Right lung (tissue), 5 donors: ENCODE data around the gene RAB10. TPM values are rescaled to one million over a fixed set of nuclear protein-coding genes. Genes with fewer than 3 reads are reported as not detected.
A peak's percentile ranks its signal among the peaks of the same experiment; 100 is the strongest.
"Not testable (repeated sequence)": the region's sequence is repeated elsewhere in the genome, so short reads cannot be mapped to it uniquely, and the experiment has no call there.

ENCODE experiments used
- DNase-seq, 2 donors: peaks; one replicate each; pipeline ENCODE4 v3.0.0-alpha.2; 2013
- polyA plus RNA-seq, 5 donors: library from polyadenylated mRNA; unstranded; fragments of 120-200 nt; gene quantifications; one replicate each; pipeline versions ENCODE4 v1.2.1 to v1.2.3, GENCODE V29; 2013; ENCODE audit warnings: inconsistent platforms in 1 of 5, low replicate concordance in 1 of 5; ENCODE audit not compliant: insufficient read length in 5 of 5, insufficient read depth in 1 of 5

Gene RAB10
- polyA plus RNA-seq, 5 donors, result 88.4 to 146 (median 122) TPM

DNA sequence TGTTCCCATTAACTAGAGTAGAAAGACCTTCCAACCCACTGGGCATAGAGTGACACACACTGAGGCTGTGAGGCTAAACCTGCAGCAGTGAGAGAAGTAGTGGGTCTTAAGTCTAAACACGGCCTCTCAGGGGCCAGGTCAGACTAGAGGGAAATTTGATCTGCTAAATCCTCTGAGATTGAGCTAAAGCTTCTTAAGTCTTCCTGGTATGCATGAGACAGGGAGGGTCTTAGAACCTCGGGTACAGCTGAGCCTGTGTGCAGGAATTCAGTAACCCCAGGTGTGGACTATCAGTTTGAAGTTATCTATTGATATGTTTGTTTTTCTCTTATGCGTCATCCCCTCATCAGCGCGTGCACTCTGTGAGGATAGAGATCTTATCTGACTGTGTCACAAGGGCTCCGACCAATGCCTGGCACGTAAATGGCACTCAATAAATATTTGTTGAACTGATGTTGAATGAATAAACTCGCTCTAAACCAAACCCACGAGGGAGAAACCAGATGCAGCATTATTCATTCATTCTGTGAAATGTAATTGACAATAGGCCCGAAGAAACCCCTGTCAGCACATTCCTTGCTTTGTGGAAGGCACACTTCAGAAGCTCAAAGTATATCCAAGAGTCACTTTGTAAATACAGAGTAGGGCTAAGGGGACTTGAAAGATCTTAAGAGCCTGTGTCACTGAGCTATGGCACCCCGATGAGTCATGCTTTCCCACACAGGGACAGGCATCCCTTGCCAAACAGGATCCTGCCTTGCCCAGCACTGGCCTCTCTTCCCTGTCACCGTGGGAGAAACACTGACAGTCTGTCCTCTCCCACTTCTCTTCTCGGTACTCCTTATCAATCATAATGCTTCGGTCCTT is 21.7 kb upstream of the RAB10 start:
- peak in 1 of 2 donors; percentile 49 for DNase-seq

DNA sequence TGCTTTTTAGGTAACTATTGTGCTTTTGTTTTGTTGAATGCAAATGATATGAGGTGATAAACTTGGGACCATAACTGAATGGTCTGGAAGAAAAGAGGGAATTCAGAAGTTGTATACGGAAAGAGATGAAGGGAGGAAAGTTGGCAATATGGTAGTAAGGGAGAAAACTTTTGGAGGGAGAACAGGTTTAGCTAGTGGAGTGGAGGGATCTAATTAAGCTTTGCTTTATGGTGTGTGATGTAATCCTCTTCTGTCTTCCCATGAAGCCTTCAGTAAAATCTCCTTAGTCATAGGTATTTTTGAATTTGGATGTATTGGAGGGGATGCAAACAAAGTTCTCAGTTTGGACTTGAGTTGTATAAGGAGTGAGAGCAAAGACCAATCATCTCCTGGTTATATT is 20.2 kb upstream of the RAB10 start:
- no peak for DNase-seq

DNA sequence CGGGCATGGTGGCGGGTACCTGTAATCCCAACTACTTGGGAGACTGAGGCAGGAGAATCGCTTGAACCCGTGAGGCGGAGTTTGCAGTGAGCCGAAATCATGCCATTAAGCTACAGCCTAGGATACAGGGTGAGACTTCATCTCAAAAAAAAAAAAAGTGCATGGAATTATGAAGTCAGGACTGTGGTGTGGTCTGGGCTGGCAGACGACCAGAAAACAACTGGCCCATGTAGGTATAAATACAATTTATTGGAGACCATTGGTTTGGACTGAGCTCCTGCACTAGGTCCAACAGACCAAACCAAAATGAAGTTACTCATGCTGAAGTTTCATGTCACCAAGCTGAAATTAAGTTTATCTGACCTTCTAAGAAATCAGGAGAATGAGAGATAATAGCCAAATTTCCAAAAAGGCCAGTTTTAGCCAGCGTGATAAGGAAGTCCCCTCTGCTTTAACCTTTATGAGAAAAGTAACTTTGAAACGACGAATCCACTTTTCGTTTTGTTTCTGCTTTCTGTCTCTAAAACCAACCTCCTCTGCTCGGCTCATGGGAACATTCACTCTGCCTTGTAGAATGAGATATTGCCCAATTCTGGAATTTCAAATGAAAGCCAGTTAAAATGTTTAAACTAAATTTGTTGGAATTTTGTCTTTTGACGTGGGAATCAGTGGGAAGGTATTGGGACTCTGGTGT is 17.7 kb upstream of the RAB10 start:
- no peak for DNase-seq

DNA sequence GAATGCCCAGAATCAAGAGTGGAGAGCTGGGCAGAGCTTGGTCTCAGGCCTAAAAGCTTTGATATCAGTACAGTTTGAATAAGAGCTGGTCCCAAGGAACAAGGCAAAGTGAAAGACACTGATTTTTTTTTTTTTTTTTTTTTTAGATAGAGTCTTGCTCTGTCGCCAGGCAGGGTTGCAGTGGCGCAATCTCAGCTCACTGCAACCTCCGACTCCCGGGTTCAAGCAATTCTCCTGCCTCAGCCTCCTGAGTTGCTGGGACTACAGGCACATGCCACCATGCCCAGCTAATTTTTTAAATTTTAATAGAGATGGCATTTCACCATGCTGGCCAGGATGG is 17.2 kb upstream of the RAB10 start:
- DNase-seq, result not testable (repeated sequence)

DNA sequence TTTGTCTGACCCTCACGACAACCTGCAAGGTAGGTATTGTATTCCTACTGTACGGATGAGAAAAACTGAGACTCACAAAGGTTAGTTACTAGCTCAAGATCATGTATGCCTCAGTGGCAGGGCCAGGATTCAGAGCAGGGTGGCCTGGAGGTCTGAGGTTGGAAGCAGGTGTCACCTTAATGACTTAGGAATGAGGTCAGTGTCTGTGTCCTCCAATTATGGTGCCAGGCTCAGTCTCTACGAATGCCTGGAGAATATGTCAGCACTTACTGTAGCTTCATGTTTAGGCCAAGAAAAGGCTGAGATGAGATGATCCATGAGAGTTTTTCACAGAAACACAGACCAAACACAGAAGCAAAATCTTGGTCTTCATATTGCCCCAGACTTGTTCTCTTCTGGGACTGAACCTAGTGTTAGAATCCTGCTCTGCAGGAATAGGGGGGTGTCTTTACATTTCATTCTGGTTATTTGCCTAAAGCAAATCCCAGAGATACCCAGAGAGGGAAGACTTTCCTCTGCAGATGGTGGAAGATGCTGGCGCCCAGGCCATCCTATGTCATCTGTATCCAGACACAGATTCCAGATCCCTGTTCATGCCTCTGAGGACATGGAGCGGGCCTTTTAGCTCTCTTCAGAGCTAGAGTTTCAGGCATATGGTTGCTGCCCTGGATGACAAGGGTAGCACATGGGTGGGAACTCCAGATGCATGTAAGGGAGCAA is 16.3 kb upstream of the RAB10 start:
- no peak for DNase-seq

DNA sequence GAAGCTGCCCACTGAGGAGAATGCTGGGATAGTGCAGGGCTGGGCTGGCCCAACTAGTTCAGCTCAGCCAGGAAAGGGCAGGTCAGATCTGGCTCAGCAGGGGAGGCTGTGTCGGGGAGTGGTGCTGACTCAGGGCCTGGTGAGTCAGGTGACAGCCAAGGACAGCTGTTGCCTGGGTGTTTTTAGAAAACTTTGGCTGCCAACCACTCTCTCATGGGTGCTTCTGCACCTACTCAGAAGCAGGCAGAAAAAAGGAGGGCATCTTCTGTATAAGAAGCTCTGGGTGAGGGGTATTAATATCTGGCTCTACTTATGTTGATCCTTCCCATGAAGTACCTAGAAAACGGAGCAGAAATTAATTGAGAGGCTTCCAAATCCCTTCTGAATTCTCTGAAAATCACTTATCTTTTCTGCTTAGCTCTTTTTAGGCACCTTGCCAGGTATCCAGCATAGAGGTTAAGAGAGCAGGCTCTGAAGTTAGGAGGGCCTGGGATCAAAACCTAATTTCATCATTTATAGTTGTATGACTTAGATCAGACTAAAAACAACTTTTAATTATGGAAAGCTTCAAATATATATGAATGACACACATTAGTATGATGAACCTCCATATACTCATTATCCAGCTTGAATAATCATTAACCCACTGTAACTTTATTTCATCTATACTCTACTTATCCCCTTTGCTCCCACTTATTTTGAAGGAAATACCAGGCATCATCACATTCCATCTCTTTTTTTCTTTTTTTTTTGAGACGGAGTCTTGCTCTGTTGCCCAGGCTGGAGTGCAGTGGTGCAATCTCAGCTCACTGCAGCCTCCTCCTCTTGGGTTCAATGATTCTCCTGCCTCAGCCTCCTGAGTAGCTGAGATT is 15.5 kb upstream of the RAB10 start:
- no peak for DNase-seq

DNA sequence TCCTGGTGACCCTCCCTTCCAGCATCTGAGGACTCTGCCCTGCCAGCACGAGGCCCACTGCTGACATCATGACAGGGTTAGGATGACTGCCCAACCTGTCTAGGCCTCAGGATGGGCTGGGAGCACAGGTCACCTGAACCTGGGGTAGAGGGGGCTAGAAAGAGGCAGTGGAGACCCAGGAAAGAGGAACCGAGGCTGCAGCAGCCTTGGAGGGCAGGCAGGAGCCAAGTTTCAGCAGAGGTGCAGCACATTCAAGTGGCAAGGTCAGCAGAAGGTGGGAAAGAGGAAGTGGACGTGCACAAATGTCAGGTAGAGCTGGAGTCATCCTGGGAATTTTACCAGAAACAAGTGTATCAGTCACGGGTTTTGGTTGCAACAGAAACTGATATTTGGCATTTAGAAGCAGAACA is 13.6 kb upstream of the RAB10 start:
- DNase-seq, result no peak

DNA sequence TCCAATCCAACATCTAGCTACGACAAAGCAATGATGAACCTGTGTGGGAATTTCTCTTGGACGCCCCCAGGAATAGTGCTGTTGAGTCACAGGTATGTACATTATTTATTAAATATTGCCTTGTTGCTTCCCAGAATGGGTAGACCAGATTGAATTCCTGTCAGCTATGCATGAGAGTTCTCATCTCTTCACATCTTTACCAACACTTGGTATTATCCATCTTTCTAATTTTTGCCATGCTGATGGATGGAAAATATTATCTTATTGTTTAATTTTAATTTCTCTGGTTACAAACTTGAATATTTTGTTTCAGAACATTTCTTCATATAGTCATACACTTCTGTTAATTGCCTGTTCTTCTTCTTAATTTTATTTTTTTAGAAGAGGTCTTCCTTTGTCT is 9.6 kb upstream of the RAB10 start:
- DNase-seq, result no peak

DNA sequence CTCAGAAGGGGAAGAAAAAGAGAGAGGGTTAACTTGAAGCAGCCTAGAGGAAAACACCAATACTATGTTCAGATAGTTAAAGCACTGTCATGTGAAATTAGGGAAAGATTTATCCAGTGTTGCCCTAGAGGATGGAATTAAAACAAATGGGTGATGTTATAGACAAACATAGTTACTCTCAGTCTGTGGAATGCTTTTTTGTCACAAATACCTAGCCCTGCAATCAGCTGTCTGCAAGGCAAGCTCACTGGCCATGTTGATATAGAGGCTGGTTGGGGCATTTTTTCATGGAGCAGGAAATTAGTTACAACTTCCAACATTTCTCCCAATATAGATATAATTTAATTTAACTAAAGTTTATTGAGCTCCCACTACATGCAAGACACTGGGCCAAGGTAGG is 8.4 kb upstream of the RAB10 start:
- DNase-seq, result no peak

DNA sequence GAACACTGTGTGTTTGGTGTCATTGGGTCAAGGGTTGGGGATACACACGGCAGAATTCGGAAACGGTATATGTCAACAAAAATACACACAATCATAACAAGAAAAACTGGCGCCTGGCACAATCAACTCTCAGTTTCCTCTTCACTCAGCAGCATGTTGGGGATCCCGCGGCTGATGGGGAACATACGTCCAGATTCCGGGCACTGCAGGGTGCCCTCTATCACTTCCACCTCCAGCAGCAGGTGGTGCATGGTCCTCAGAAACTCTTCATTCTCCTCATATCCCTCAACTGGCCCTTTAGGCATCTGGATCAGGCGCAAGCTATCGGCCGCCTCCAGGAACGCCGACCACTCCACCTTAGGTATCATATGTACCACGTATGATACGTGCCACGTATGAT is 5.8 kb upstream of the RAB10 start:
- not testable (repeated sequence) for DNase-seq

DNA sequence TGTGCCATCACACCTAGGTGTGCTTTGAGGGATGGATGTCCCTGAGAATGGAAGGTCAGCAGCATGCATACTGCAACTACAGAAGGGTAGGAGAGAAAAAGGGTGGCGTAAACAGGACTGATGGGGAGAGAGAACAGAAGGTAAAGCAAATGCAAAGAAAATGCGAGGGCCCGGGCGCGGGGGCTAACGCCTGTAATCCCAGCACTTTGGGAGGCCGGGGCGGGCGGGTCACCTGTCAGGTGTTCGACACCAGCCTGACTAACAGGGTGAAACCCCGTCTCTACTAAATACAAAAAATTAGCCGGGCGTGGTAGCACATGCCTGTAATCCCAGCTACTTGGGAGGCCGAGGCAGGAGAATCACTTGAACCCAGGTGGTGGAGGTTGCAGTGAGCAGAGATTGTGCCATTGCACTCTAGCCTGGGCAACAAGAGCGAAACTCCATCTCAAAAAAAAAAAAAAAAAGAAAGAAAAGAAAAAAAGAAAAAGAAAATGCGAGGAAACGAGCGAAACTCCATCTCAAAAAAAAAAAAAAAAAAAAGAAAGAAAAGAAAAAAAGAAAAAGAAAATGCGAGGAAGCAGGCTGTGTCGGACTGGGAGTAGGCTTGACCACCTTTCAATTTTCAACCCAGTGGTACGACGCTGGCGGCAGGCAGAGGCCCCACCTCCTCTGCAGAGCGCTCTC is 1.2 kb upstream of the RAB10 start:
- DNase-seq, result not testable (repeated sequence)

DNA sequence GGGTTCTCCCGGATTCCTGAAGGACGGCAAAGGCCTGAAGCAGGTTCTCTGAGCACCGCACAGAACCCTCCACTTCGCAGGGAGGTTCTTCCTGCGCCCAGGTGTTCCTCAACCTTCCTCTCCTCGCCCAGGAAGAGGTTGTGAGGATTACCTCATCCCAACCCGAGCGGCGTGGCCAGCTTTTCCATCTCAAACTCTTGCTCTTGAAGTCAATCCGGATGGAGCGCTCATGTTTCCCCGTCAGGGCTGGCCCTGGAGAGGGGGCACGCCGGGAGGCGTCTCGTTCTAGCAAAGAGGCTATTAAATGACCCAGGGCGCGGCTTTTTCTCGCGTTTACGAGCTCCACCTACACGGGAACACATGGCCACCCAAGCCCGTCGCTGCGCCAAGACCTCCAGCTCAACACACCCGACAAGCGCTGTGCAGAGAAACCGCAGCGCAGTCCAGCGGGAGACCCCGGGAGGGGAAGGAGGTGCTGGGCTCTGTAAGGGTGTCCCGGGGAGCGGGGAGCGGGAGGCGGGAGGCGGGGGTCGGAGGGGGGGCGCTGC is 540 bp upstream of the RAB10 start:
- DNase-seq, result peak in 1 of 2 donors; percentile 85

DNA sequence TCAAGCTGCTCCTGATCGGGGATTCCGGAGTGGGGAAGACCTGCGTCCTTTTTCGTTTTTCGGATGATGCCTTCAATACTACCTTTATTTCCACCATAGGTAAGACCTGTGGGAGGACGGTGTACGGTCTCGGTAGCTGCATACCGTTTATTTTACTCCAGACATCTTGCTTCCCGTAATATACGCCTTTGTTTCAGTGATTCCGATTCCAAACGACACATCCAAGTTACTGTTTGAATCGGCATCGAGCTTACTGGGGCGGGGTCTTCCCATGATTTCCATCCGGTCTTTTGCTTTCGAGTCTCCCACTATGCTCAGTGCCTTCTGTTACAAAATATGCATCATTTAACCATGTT is 731 bp downstream of the RAB10 start:
- no peak for DNase-seq

DNA sequence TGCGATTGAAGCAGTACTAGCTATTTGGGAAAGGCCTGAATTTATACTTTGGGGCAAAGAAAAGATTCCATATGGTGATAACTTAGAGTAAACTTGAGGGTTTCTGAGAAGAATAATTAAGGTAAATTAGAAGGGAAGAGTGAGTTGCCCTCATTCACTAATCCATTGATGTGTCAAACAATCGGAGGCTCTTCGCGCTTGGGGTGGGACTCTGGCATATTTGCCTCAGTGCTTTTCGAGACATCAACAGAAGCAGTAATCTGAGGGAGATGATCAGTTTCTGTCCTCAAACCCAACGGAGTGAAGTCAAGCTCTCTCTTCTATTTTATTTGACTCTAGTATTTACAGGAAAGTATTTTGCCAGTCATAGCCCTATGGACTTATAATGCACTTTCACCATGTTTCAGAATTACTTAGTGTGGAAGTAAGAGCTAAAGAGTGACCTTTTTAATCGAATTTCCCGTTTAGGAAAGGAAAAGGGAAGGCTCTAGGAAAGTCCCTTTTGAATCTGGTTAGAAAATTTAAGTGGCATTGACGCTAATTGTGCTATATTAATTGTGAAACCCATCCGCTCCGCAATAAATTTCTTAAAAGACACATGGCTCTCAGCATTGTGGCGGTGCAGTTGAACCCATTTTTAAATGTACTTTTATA is 1.3 kb downstream of the RAB10 start:
- no peak for DNase-seq

DNA sequence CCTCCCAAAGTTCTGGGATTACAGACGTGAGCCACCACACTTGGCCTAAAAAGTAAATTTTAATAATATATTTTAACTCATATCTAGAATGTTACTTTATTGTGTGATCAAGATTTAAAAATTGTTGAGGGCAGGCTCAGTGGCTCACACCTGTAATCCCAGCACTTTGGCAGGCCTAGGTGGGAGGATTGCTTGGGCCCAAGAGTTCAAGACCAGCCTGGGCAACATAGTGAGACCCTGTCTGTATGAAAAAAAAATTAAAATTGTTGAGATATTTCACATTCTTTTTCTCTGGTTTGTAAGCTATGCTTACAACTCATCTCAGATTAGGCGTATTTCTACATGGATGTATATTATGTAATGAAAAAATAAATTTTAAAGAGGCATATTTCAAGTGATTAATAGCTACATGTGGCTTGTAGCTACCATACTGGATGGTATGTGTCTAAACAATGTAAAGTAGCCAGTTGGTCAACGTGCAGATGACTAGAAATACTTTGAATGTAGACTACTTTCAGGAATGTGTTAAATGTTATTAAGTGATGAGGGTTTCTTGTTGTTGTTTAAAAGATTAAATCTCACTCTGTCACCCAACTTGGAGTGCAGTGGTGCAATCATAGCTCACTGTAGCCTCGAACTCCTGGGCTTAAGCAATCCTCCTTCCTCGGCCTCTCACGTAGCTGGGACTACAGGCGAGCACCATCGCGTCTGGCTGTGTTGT is 5.9 kb downstream of the RAB10 start:
- DNase-seq, result no peak

DNA sequence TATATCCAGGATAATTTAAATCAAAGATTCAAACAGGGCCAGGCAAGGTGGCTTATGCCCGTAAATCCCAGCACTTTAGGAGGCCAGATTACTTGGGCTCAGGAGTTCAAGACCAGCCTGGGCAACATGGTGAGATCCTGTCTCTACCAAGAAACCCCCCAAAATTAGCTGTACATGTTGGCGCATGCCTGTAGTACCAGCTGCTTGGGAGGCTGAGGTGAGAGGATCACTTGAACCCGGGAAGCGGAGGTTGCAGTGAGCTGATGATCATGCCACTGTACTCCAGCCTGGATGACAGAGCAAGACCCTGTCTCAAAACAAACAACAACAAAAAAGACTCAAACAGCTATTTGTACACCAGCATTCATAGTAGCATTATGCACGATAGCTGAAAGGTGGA is 9.2 kb downstream of the RAB10 start:
- no peak for DNase-seq

DNA sequence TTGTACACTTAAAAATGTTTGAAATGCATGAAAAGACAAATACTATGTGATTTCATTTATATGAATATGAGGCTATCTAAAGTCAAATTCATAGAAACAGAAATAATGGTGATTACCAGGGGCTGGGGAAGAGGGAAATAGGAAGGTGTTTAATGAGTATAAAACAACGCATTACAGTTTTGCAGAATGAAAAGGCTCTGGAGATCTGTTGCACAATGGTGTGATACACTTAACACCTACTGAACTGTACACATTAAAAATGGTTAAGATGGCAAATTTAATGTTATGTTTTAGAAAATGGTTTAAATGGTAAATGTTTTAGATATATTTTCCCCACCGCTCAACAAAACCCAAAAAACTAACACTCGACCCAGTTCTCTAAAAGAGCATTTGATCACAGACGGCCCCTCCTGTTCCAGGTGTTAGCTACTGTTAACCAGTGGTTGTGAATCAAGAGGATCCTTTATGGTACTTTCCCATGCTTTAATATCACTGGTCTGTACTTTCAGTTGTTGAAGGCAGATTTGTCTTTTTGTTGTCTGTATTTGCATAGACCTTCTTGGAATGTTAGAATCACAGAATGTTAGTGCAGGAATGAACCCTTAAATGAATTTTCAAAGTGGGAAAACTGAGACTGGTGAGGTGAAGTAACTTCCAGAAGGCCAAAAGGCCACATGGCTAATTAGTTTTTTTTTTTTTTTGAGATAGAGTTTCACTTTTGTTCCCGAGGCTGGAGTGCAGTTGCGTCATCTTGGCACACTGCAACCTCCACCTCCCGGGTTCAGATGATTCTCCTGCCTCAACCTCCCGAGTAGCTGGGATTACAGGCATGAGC is 10.2 kb downstream of the RAB10 start:
- DNase-seq, result no peak

DNA sequence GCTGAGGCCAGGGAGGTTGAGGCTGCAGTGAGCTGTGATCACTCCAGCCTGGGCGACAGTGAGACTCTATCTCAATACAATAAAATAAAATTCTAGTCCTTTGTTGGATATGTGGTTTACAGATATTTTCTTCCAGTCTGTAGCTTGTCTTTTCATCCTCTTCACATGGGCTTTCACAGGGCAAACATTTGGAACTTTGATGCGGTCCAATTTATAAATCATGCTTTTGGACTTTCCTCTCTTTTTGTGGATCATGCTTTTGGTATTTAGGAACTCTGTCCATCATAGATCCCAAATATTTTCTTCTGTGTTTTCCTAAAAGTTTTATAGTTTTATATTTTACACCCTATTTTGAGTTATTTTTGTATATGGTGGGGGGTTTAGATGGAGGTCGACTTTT is 14.9 kb downstream of the RAB10 start:
- DNase-seq, result no peak

DNA sequence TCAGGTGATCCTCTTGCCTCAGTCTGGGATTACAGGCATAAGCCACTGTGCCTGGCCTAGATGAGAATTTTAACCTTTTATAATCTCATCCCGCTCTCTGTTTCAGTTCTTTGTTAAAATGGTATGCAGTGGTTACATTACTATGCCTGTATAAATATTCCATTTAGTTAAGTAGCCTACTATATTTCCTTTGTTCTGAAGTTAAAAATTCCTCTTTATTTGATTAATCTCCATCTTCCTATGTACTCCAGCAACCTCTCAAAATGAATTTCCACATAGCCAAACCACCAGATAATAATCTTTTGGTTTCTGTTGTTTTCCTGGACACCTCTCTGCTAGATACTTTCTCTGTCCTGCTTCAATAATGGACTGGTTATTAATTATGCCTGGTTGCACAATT is 15.8 kb downstream of the RAB10 start:
- no peak for DNase-seq
